ENCODE measurements around the gene RUNX1. TPM values are rescaled to one million over a fixed set of nuclear protein-coding genes. Genes with fewer than 3 reads are reported as not detected.

RUNX1 gene
- total and polyA plus RNA-seq, 2 of the 13 experiments (the other 11 are each of a cell fraction or from before 2014, with no cell fraction given), result 5.4 to 6.4 TPM

DNA sequence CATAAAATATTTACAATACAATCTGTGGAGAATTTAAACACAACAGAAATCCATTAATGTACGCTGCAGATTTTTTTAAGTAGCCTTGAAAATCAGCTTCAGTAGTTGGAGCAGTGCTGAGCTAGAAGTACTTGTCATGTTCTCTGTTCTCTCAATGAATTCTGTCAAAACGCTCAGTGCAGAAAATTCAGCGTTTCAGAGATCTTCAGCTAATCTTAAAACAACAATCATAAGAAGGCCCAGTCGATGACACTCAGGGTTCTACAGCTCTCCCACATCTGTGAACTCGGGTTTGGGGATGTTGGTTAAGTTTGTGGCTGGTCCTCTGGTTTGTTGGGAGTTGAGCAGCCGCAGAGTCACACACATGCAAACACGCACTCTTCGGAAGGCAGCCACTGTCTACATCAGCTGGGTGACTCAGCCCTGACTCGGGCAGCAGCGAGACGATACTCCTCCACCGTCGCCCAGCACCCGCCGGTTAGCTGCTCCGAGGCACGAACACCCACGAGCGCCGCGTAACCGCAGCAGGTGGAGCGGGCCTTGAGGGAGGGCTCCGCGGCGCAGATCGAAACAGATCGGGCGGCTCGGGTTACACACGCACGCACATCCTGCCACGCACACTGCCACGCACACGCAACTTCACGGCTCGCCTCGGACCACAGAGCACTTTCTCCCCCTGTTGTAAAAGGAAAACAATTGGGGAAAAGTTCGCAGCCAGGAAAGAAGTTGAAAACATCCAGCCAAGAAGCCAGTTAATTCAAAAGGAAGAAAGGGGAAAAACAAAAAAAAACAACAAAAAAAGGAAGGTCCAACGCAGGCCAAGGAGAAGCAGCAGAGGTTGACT, 161.2 kb downstream of the RUNX1 start (continued):
- TF ChIP-seq SMAD1 (CRISPR knock-in tag; IDR thresholded peaks at IDR 0.05; ENCODE audit: borderline replicate concordance, low read depth), result no peak
- TF ChIP-seq, protein P1, sequence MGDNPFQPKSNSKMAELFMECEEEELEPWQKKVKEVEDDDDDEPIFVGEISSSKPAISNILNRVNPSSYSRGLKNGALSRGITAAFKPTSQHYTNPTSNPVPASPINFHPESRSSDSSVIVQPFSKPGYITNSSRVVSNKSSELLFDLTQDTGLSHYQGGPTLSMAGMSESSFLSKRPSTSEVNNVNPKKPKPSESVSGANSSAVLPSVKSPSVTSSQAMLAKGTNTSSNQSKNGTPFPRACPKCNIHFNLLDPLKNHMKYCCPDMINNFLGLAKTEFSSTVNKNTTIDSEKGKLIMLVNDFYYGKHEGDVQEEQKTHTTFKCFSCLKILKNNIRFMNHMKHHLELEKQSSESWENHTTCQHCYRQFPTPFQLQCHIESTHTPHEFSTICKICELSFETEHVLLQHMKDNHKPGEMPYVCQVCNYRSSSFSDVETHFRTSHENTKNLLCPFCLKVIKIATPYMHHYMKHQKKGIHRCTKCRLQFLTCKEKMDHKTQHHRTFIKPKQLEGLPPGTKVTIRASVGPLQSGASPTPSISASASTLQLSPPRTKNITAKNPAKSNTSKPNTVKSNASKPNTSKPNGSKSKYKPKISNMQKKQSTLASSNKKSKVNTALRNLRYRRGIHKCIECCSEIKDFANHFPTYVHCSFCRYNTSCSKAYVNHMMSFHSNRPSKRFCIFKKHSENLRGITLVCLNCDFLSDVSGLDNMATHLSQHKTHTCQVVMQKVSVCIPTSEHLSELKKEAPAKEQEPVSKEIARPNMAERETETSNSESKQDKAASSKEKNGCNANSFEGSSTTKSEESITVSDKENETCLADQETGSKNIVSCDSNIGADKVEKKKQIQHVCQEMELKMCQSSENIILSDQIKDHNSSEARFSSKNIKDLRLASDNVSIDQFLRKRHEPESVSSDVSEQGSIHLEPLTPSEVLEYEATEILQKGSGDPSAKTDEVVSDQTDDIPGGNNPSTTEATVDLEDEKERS (CRISPR knock-in tag; IDR thresholded peaks at IDR 0.05), result peak; percentile 44; the same call in 1 of the 2 replicates
- TF ChIP-seq, protein P2, sequence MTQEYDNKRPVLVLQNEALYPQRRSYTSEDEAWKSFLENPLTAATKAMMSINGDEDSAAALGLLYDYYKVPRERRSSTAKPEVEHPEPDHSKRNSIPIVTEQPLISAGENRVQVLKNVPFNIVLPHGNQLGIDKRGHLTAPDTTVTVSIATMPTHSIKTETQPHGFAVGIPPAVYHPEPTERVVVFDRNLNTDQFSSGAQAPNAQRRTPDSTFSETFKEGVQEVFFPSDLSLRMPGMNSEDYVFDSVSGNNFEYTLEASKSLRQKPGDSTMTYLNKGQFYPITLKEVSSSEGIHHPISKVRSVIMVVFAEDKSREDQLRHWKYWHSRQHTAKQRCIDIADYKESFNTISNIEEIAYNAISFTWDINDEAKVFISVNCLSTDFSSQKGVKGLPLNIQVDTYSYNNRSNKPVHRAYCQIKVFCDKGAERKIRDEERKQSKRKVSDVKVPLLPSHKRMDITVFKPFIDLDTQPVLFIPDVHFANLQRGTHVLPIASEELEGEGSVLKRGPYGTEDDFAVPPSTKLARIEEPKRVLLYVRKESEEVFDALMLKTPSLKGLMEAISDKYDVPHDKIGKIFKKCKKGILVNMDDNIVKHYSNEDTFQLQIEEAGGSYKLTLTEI (CRISPR knock-in tag; conservative IDR thresholded peaks at IDR 0.05), result no peak
- TF ChIP-seq ZC3H4 (CRISPR knock-in tag; IDR thresholded peaks at IDR 0.05; ENCODE audit: borderline replicate concordance), result peak; percentile 25; the same call in 1 of the 2 replicates
- no peak for TF ChIP-seq ERF (CRISPR knock-in tag; IDR thresholded peaks at IDR 0.05)
- TF ChIP-seq ZNF709 (CRISPR knock-in tag; IDR thresholded peaks at IDR 0.05), result 0 out of 2 replicates have a peak, but pooled peaks have one; percentile 56
- TF ChIP-seq, protein P3, sequence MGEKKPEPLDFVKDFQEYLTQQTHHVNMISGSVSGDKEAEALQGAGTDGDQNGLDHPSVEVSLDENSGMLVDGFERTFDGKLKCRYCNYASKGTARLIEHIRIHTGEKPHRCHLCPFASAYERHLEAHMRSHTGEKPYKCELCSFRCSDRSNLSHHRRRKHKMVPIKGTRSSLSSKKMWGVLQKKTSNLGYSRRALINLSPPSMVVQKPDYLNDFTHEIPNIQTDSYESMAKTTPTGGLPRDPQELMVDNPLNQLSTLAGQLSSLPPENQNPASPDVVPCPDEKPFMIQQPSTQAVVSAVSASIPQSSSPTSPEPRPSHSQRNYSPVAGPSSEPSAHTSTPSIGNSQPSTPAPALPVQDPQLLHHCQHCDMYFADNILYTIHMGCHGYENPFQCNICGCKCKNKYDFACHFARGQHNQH (CRISPR knock-in tag; IDR thresholded peaks at IDR 0.05), result 0 out of 2 replicates have a peak, but pooled peaks have one; percentile 18
- TF ChIP-seq, protein P4, sequence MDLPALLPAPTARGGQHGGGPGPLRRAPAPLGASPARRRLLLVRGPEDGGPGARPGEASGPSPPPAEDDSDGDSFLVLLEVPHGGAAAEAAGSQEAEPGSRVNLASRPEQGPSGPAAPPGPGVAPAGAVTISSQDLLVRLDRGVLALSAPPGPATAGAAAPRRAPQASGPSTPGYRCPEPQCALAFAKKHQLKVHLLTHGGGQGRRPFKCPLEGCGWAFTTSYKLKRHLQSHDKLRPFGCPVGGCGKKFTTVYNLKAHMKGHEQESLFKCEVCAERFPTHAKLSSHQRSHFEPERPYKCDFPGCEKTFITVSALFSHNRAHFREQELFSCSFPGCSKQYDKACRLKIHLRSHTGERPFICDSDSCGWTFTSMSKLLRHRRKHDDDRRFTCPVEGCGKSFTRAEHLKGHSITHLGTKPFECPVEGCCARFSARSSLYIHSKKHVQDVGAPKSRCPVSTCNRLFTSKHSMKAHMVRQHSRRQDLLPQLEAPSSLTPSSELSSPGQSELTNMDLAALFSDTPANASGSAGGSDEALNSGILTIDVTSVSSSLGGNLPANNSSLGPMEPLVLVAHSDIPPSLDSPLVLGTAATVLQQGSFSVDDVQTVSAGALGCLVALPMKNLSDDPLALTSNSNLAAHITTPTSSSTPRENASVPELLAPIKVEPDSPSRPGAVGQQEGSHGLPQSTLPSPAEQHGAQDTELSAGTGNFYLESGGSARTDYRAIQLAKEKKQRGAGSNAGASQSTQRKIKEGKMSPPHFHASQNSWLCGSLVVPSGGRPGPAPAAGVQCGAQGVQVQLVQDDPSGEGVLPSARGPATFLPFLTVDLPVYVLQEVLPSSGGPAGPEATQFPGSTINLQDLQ (CRISPR knock-in tag; IDR thresholded peaks at IDR 0.05), result 0 out of 2 replicates have a peak, but pooled peaks have one; percentile 49
- TF ChIP-seq, protein P5, sequence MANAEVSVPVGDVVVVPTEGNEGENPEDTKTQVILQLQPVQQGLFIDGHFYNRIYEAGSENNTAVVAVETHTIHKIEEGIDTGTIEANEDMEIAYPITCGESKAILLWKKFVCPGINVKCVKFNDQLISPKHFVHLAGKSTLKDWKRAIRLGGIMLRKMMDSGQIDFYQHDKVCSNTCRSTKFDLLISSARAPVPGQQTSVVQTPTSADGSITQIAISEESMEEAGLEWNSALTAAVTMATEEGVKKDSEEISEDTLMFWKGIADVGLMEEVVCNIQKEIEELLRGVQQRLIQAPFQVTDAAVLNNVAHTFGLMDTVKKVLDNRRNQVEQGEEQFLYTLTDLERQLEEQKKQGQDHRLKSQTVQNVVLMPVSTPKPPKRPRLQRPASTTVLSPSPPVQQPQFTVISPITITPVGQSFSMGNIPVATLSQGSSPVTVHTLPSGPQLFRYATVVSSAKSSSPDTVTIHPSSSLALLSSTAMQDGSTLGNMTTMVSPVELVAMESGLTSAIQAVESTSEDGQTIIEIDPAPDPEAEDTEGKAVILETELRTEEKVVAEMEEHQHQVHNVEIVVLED (CRISPR knock-in tag; IDR thresholded peaks at IDR 0.05; ENCODE audit: borderline replicate concordance), result peak; percentile 34; the same call in 1 of the 2 replicates
- no peak for TF ChIP-seq NBN (conservative IDR thresholded peaks at IDR 0.05)
- no peak for TF ChIP-seq ZNF337 (CRISPR knock-in tag; IDR thresholded peaks at IDR 0.05; ENCODE audit: borderline replicate concordance, low read depth)
- TF ChIP-seq TCF7L2 (IDR thresholded peaks at IDR 0.05; ENCODE audit: low read depth, low read length), result no peak
- TF ChIP-seq ZNF180 (CRISPR knock-in tag; IDR thresholded peaks at IDR 0.05; ENCODE audit: borderline replicate concordance, low read depth), result no peak

All from HepG2 (cell line).